T-cell (primary cell): Measurements from ENCODE around the gene MVB12B. TPM values are rescaled to one million over a fixed set of nuclear protein-coding genes. Genes with fewer than 3 reads are reported as not detected.

Source experiments
- ATAC-seq, 4 experiments: fragments of 200-7000 bp in 3 of 4; fragments of 150-1000 bp in 1 of 4; cut with Tn5 transposase; replicated peaks in 1 of 4; 1 replicate in 3 of 4; 2 replicates in 1 of 4; pipeline ENCODE4 v1.10.0; 2021; ENCODE audit warnings: moderate library complexity in 3 of 4, mild to moderate bottlenecking in 2 of 4, moderate number of reproducible peaks in 1 of 4
- CTCF ChIA-PET, 2 donors: fragments of 300-600 bp; sonication (Branson Sonifier 250); formaldehyde crosslinking; loops; one replicate each; lab custom pipeline; 2022; ENCODE audit warnings: antibody characterized with exemption in 2 of 2; lab: Charles Lee
- POLR2A ChIA-PET, 2 donors: fragments of 300-600 bp; sonication (Branson Sonifier 250); formaldehyde crosslinking; loops; one replicate each; lab custom pipeline; 2022; ENCODE audit warnings: antibody characterized with exemption in 2 of 2; lab: Charles Lee
- DNase-seq, 35 experiments: peaks; one replicate each; pipeline versions ENCODE4 v3.0.0 to v3.0.0-alpha.2; 2013 to 2023
- H3K27ac ChIP-seq: one replicate; pipeline ENCODE4 v1.5.1; 2013; ENCODE audit warnings: low read length
- H3K27me3 ChIP-seq, 2 experiments: replicated peaks in 1 of 2; 1 replicate in 1 of 2; 2 replicates in 1 of 2; pipeline versions ENCODE4 v1.6.1 to v1.7.0; 2013; ENCODE audit warnings: low read length in 1 of 2, mixed read lengths in 1 of 2; ENCODE audit not compliant: control insufficient read depth in 2 of 2, insufficient read depth in 2 of 2; ENCODE audit errors: extremely low read depth in 1 of 2
- H3K36me3 ChIP-seq, 2 donors: 1 replicate in 1 of 2; 2 replicates in 1 of 2; pipeline versions ENCODE4 v1.6.1 to v1.7.0; 2013; ENCODE audit warnings: low read length in 1 of 2; ENCODE audit not compliant: control insufficient read depth in 2 of 2, insufficient read depth in 1 of 2; ENCODE audit errors: extremely low read depth in 1 of 2
- H3K4me1 ChIP-seq, 2 experiments: 1 replicate in 1 of 2; 2 replicates in 1 of 2; pipeline versions ENCODE4 v1.6.1 to v1.7.0; 2013; ENCODE audit warnings: low read length in 2 of 2, mixed read lengths in 1 of 2; ENCODE audit not compliant: insufficient read depth in 2 of 2, control insufficient read depth in 1 of 2; ENCODE audit errors: extremely low read depth in 1 of 2
- H3K4me3 ChIP-seq, 2 donors: 1 replicate in 1 of 2; 2 replicates in 1 of 2; pipeline versions ENCODE4 v1.5.1 to v1.7.0; 2013; ENCODE audit warnings: mild to moderate bottlenecking in 2 of 2, low read length in 1 of 2, moderate library complexity in 1 of 2; ENCODE audit not compliant: control insufficient read depth in 1 of 2; ENCODE audit errors: extremely low read depth in 1 of 2
- H3K9me3 ChIP-seq: 2 replicates; pipeline ENCODE4 v1.7.0; 2013
- H3K27ac Mint-ChIP-seq, 2 donors: one replicate each; pipeline ENCODE4 v1.8.0; 2020 to 2021; ENCODE audit warnings: mild to moderate bottlenecking in 2 of 2, mixed read lengths in 2 of 2
- H3K27me3 Mint-ChIP-seq, 2 donors: one replicate each; pipeline ENCODE4 v1.8.0; 2021 to 2022; ENCODE audit warnings: mixed read lengths in 2 of 2
- H3K36me3 Mint-ChIP-seq: one replicate; pipeline ENCODE4 v1.8.0; 2021; ENCODE audit warnings: mixed read lengths
- H3K4me1 Mint-ChIP-seq, 3 donors: one replicate each; pipeline ENCODE4 v1.8.0; 2020 to 2022; ENCODE audit warnings: mixed read lengths in 3 of 3, mild to moderate bottlenecking in 1 of 3
- H3K4me3 Mint-ChIP-seq, 3 donors: one replicate each; pipeline ENCODE4 v1.8.0; 2020 to 2022; ENCODE audit warnings: mild to moderate bottlenecking in 3 of 3, mixed read lengths in 3 of 3, moderate library complexity in 3 of 3
- H3K9me3 Mint-ChIP-seq, 3 donors: one replicate each; pipeline ENCODE4 v1.8.0; 2020 to 2022; ENCODE audit warnings: mixed read lengths in 3 of 3
- WGBS: methylation state at CpG from one replicate; pipeline ENCODE4 v1.1.5; 2013; ENCODE audit warnings: missing lambda C conversion rate; ENCODE audit not compliant: insufficient coverage; 5-methylcytosine and 5-hydroxymethylcytosine counted together
- total RNA-seq, 35 experiments: library from RNA in 6 of 35; stranded (reverse) in 6 of 35; fragments of 120-200 nt in 1 of 35; gene quantifications; one replicate each; pipeline versions ENCODE4 v1.2.1 to v1.2.4 and lab custom pipeline; 2013 to 2026

Gene MVB12B
- total RNA-seq, 5 donors from 2014 or later (not counting 1 experiment from before 2014, with no cell fraction given): 8.2 to 25.2 (median 10.6) TPM

- Histone ChIP-seq H3K27me3 (no peaks in the 10 kb centered on the region), H3K36me3 (no peaks in the 10 kb centered on the region), H3K27ac (no peak overlapping the region), H3K9me3 (no peaks in the 10 kb centered on the region), H3K4me1 (no peaks in the 10 kb centered on the region), H3K4me3 (no peak overlapping the region)
- Mint-ChIP-seq H3K36me3 (no peaks in the 10 kb centered on the region), H3K27ac (no peak overlapping the region), H3K27me3 (no peaks in the 10 kb centered on the region), H3K4me1 (peaks cover 2 to 5% (median 4%) of the 10 kb centered on the region in 3 donors), H3K4me3 (no peak overlapping the region), H3K9me3 (no peaks in the 10 kb centered on the region)
- WGBS: 83% methylated on average over 2 of the region's 13 CpGs
- no peak for ATAC-seq
- no peak for DNase-seq
- CTCF ChIA-PET: interaction anchor here in 1 of 2 donors (0.6 to 1.2 kb wide), 2 partner anchors 60 to 82 kb away, joined by 3 to 7 read pairs; no protein-coding TSS in a partner anchor
- POLR2A ChIA-PET: interaction anchor here in 1 of 2 donors (0.6 kb wide), 2 partner anchors 22 to 1336 kb away, joined by 3 to 5 read pairs; no protein-coding TSS in a partner anchor
These were observed 112.2 kb downstream of the MVB12B start for GRCh38 chr9:126438741-126439401.

GRCh38 chr9:126439402-126439765, 112.8 kb downstream of the MVB12B start:
- Histone ChIP-seq H3K36me3 (no peaks in the 10 kb centered on the region), H3K27me3 (no peaks in the 10 kb centered on the region), H3K4me1 (no peaks in the 10 kb centered on the region), H3K27ac (no peak overlapping the region), H3K9me3 (no peaks in the 10 kb centered on the region), H3K4me3 (no peak overlapping the region)
- no peak overlapping the region for H3K27ac Mint-ChIP-seq
- H3K4me3 Mint-ChIP-seq: no peak overlapping the region
- DNase-seq: no peak
- POLR2A ChIA-PET: interaction anchor here in 1 of 2 donors (0.6 kb wide), 1 partner anchor 1336 kb away, joined by 3 read pairs; no protein-coding TSS in a partner anchor
- H3K27me3 Mint-ChIP-seq: no peaks in the 10 kb centered on the region
- no peaks in the 10 kb centered on the region for H3K36me3 Mint-ChIP-seq
- no peak for ATAC-seq
- H3K9me3 Mint-ChIP-seq: no peaks in the 10 kb centered on the region
- WGBS: 82% methylated on average over 3 of the region's 5 CpGs
- H3K4me1 Mint-ChIP-seq: peaks cover 3 to 8% (median 8%) of the 10 kb centered on the region in 3 donors
- CTCF ChIA-PET: interaction anchor here in 1 of 2 donors (1.2 kb wide), 1 partner anchor 59 kb away, joined by 3 read pairs; no protein-coding TSS in a partner anchor

- Mint-ChIP-seq H3K27me3 (no peaks in the 10 kb centered on the region), H3K27ac (peak overlapping the region in 1 of 2 donors; percentile 61), H3K4me1 (peaks cover 5 to 12% (median 12%) of the 10 kb centered on the region in 3 donors), H3K9me3 (no peaks in the 10 kb centered on the region), H3K36me3 (no peaks in the 10 kb centered on the region), H3K4me3 (no peak overlapping the region)
- CTCF ChIA-PET: interaction anchor here in 1 of 2 donors (1.2 kb wide), 1 partner anchor 59 kb away, joined by 3 read pairs; no protein-coding TSS in a partner anchor
- Histone ChIP-seq H3K4me1 (no peaks in the 10 kb centered on the region), H3K9me3 (no peaks in the 10 kb centered on the region), H3K27ac (no peak overlapping the region), H3K36me3 (no peaks in the 10 kb centered on the region), H3K27me3 (no peaks in the 10 kb centered on the region), H3K4me3 (no peak overlapping the region)
- ATAC-seq (no peak), DNase-seq (no peak)
- POLR2A ChIA-PET: no interaction called here
- 100% methylated on average over 2 of the region's 16 CpGs for whole genome bisulfite sequencing
These were observed 113.4 kb downstream of the MVB12B start for GRCh38 chr9:126439883-126440653.

DNA sequence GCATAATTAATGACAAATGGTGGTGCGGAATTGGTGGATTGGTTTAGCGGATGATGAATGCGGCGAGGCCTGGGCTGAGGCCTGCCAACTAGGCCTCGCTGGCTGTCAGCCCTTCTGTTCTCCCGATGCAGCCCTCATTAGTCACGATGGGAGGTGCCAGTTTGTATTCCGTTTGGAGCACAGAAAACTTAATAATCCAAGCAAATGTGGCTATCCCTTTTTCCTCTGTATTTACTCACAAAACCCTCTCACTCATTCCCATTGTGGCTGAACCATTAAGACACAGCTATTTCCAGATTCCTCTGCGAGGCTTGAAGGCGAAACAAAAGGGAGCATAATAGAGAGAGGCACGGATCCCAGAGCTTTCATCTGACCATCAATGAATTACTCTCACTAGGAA, 114.3 kb downstream of the MVB12B start:
- CTCF ChIA-PET: no interaction called here
- no peaks in the 10 kb centered on the region for H3K36me3 Mint-ChIP-seq
- H3K27ac Mint-ChIP-seq: no peak overlapping the region
- Histone ChIP-seq H3K4me3 (no peak overlapping the region), H3K4me1 (no peaks in the 10 kb centered on the region), H3K9me3 (no peaks in the 10 kb centered on the region), H3K36me3 (no peaks in the 10 kb centered on the region), H3K27ac (no peak overlapping the region), H3K27me3 (no peaks in the 10 kb centered on the region)
- POLR2A ChIA-PET: no interaction called here
- peaks cover 5 to 12% (median 12%) of the 10 kb centered on the region in 3 donors for H3K4me1 Mint-ChIP-seq
- no peak overlapping the region for H3K4me3 Mint-ChIP-seq
- 99% methylated on average over 7 of the region's 11 CpGs for WGBS
- no peak for DNase-seq
- no peak for ATAC-seq
- H3K27me3 Mint-ChIP-seq: no peaks in the 10 kb centered on the region
- H3K9me3 Mint-ChIP-seq: no peaks in the 10 kb centered on the region

DNA sequence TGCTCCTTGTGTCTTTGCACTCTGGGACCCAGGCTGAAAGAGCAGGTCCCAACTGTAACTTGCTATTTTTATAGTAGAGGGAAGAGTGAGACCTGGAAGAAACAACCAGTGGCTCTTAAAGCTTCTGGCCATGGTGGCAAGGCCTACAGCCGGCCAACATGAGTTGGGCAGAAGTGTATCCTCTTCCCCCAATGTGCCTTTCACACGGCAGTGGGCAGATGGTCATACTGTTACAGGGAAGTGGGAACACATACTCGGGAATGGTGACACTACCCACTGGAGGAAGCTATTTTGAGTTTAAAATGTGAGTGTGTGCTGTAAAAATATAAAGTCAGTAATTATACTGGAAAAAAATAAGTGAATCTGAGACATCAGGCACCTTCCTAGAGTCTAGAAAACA, 116.0 kb downstream of the MVB12B start:
- H3K27me3 ChIP-seq: no peaks in the 10 kb centered on the region
- DNase-seq (no peak), ATAC-seq (no peak)
- CTCF ChIA-PET: no interaction called here
- H3K36me3 ChIP-seq: no peaks in the 10 kb centered on the region
- POLR2A ChIA-PET: no interaction called here
- no peaks in the 10 kb centered on the region for H3K9me3 ChIP-seq
- WGBS: 100% methylated on average over 2 of the region's 3 CpGs
- peaks cover 5 to 12% (median 12%) of the 10 kb centered on the region in 3 donors for H3K4me1 Mint-ChIP-seq
- H3K4me3 Mint-ChIP-seq: no peak overlapping the region
- H3K27me3 Mint-ChIP-seq: no peaks in the 10 kb centered on the region
- H3K36me3 Mint-ChIP-seq: peaks cover 2% of the 10 kb centered on the region
- H3K4me1 ChIP-seq: no peaks in the 10 kb centered on the region
- H3K4me3 ChIP-seq: no peak overlapping the region
- H3K27ac Mint-ChIP-seq: no peak overlapping the region
- H3K27ac ChIP-seq: no peak overlapping the region
- H3K9me3 Mint-ChIP-seq: no peaks in the 10 kb centered on the region

- Mint-ChIP-seq H3K27me3 (no peaks in the 10 kb centered on the region), H3K27ac (no peak overlapping the region), H3K9me3 (no peaks in the 10 kb centered on the region), H3K4me3 (no peak overlapping the region), H3K36me3 (peaks cover 7% of the 10 kb centered on the region), H3K4me1 (peaks cover 5 to 14% (median 12%) of the 10 kb centered on the region in 3 donors)
- Histone ChIP-seq H3K27ac (no peak overlapping the region), H3K36me3 (no peaks in the 10 kb centered on the region), H3K4me1 (no peaks in the 10 kb centered on the region), H3K27me3 (no peaks in the 10 kb centered on the region), H3K4me3 (no peak overlapping the region), H3K9me3 (no peaks in the 10 kb centered on the region)
- no peak for DNase-seq
- ChIA-PET POLR2A (no interaction called here), CTCF (no interaction called here)
- no CpG with 5 or more reads among the region's 3 CpGs for WGBS
- ATAC-seq: no peak
These were observed 116.5 kb downstream of the MVB12B start for GRCh38 chr9:126443144-126443543.
